Peyer's patch (tissue), 4 donors: ENCODE results near the gene FNIP2. TPM values are rescaled to one million over a fixed set of nuclear protein-coding genes. Genes with fewer than 3 reads are reported as not detected.

ENCODE experiments used
- DNase-seq, 3 donors: peaks; one replicate each; pipeline ENCODE4 v3.0.0-alpha.2; 2017 to 2019
- H3K27ac ChIP-seq, 4 donors: fragments of 200-600 bp; sonication (generic); one replicate each; pipeline ENCODE4 v1.5.1; 2016 to 2019
- H3K27me3 ChIP-seq, 2 donors: fragments of 200-600 bp; sonication (generic); one replicate each; pipeline ENCODE4 v1.5.1; 2019
- H3K36me3 ChIP-seq, 3 donors: fragments of 200-600 bp; sonication (generic); one replicate each; pipeline ENCODE4 v1.5.1; 2016 to 2019
- H3K4me1 ChIP-seq, 4 donors: fragments of 200-600 bp; sonication (generic); one replicate each; pipeline ENCODE4 v1.5.1; 2016 to 2019
- H3K4me3 ChIP-seq, 4 donors: fragments of 200-600 bp; sonication (generic); 1 replicate in 3 of 4; 2 replicates in 1 of 4; pipeline ENCODE4 v1.5.1; 2016 to 2019; ENCODE audit warnings: mild to moderate bottlenecking in 1 of 4
- H3K9me3 ChIP-seq, 4 donors: fragments of 200-600 bp; sonication (generic); one replicate each; pipeline ENCODE4 v1.5.1; 2016 to 2019; ENCODE audit warnings: mild to moderate bottlenecking in 1 of 4
- CTCF ChIP-seq, 6 experiments: fragments of 450-650 bp in 4 of 6; fragments of 200-600 bp in 2 of 6; sonication (generic) in 1 of 6; IDR thresholded peaks; one replicate each; pipeline ENCODE4 v1.5.1; 2017 to 2019; ENCODE audit warnings: antibody characterized with exemption in 6 of 6, mild to moderate bottlenecking in 3 of 6, moderate library complexity in 1 of 6
- POLR2A ChIP-seq, 2 donors: fragments of 450-650 bp; IDR thresholded peaks; one replicate each; pipeline ENCODE4 v1.5.1; 2017; ENCODE audit warnings: antibody characterized with exemption in 2 of 2, mild to moderate bottlenecking in 2 of 2, moderate library complexity in 2 of 2
- total RNA-seq, 4 donors: library from RNA; depleted of rRNA; stranded (reverse); fragments of >200 nt; gene quantifications; one replicate each; pipeline ENCODE4 v1.1.0, GENCODE V29; 2016

The FNIP2 gene
- total RNA-seq, 4 donors from 2014 or later = 31.9 to 40.8 (median 38.6) TPM

- H3K36me3 ChIP-seq = no peaks in the 10 kb centered on the region
- no peak overlapping the region for H3K27ac ChIP-seq
- no peak for DNase-seq
- no peak overlapping the region for H3K4me3 ChIP-seq
- H3K4me1 ChIP-seq = no peaks in the 10 kb centered on the region
- TF ChIP-seq CTCF (IDR thresholded peaks at IDR 0.05) (no peak), POLR2A (IDR thresholded peaks at IDR 0.05) (no peak)
- no peaks in the 10 kb centered on the region for H3K27me3 ChIP-seq
- H3K9me3 ChIP-seq = no peaks in the 10 kb centered on the region
These were observed 164.4 kb downstream of the FNIP2 start for GRCh38 chr4:158933236-158933635.

DNA sequence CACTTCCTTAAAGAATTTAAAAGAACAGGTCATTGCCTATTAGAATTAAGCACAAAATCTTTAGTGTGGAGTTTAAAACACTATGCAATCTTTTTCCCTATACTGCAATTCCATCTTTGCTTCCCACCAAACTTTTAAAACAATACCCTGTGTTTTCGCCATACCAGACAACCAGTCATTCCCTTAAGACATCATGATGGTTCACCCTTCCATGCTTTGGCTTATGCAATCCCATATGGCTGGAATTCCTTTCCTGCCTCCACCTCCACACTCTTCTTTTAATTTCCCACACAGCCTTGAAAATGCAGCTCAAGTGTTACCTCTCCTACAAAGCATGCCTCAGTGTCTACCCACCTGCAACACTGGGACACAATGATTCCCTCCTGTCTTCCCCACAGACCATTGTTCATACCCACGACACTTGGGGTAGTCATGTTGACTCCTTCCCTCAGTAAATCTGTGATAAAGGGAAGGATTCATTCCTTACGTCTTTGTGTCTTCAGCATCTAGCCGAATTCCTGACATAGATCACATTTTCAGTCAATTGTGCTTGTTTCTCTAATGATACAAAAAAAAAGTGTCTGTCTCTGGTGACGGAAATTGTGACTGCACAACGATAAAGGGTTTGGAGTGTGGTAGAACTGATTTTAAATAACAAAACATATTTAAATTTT is 166.3 kb downstream of the FNIP2 start:
- no peak for DNase-seq
- Histone ChIP-seq H3K36me3 (no peaks in the 10 kb centered on the region), H3K4me1 (no peaks in the 10 kb centered on the region), H3K4me3 (no peak overlapping the region), H3K27me3 (no peaks in the 10 kb centered on the region), H3K27ac (no peak overlapping the region), H3K9me3 (no peaks in the 10 kb centered on the region)
- TF ChIP-seq CTCF (IDR thresholded peaks at IDR 0.05) = no peak
- TF ChIP-seq POLR2A (IDR thresholded peaks at IDR 0.05) = no peak

DNA sequence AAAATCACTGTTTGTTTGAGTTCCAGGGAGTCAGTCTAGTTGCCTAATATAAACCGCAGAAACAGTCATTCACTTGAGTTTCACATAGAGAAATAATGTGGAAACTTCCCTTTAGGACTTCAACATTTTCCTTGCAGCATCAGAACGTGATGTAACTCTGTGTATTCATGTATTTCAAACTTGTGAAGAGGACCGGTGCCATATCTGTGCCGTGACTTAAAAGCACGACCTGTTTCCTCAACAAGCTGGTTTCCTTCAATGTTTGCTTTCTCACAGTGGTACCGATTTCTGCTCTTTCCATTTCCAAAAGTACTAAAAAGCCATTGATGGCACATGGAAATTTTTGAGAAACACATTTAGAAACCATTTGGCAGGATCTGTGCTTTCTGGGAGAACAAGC is 167.4 kb downstream of the FNIP2 start:
- DNase-seq = no peak
- TF ChIP-seq CTCF (IDR thresholded peaks at IDR 0.05) (no peak), POLR2A (IDR thresholded peaks at IDR 0.05) (no peak)
- Histone ChIP-seq H3K4me3 (no peak overlapping the region), H3K36me3 (no peaks in the 10 kb centered on the region), H3K27me3 (no peaks in the 10 kb centered on the region), H3K27ac (peak overlapping the region in 2 of 4 donors; percentile 34 to 44), H3K9me3 (no peaks in the 10 kb centered on the region), H3K4me1 (no peaks in the 10 kb centered on the region)

GRCh38 chr4:158938220-158939044 is 169.6 kb downstream of the FNIP2 start:
- TF ChIP-seq CTCF (IDR thresholded peaks at IDR 0.05) (no peak), POLR2A (IDR thresholded peaks at IDR 0.05) (no peak)
- Histone ChIP-seq H3K27me3 (no peaks in the 10 kb centered on the region), H3K4me1 (no peaks in the 10 kb centered on the region), H3K36me3 (no peaks in the 10 kb centered on the region), H3K4me3 (no peak overlapping the region), H3K27ac (no peak overlapping the region), H3K9me3 (no peaks in the 10 kb centered on the region)
- no peak for DNase-seq

DNA sequence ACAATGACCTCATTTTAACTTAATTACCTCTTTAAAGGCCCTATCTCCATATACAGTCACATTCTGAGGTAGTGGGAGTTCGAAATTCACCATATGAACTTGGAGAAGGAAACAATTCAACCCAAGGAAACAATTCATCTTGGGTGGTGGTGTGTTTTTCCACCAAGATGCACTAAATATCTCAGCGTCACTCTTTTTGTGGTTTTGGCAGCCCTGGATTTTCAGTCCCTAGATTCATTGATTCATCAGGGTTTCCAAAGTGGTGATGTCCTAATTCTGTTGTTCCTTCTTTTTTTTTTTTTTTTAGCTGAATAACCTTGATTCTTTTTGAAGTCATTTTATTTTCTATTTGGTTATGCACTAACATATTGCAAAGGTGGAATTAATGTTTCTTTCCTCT is 171.4 kb downstream of the FNIP2 start:
- Histone ChIP-seq H3K4me1 (no peaks in the 10 kb centered on the region), H3K36me3 (no peaks in the 10 kb centered on the region)
- DNase-seq = no peak

More for the DNA sequence above, 171.4 kb downstream of the FNIP2 start:
- Histone ChIP-seq H3K4me3 (no peak overlapping the region), H3K9me3 (no peaks in the 10 kb centered on the region), H3K27ac (no peak overlapping the region), H3K27me3 (no peaks in the 10 kb centered on the region)
- TF ChIP-seq POLR2A (IDR thresholded peaks at IDR 0.05) (no peak), CTCF (IDR thresholded peaks at IDR 0.05) (no peak)
